H1 (cell line): ENCODE data around the gene PES1. TPM values are rescaled to one million over a fixed set of nuclear protein-coding genes. Genes with fewer than 3 reads are reported as not detected.

Experiments
- CTCF ChIA-PET: fragments of 300-600 bp; sonication (Branson Sonifier 250); formaldehyde crosslinking; loops from one replicate; lab custom pipeline; 2021; ENCODE audit not compliant: partially characterized antibody; lab: Charles Lee
- POLR2A ChIA-PET: fragments of 300-600 bp; sonication (Branson Sonifier 250); formaldehyde crosslinking; loops from one replicate; lab custom pipeline; 2021; ENCODE audit warnings: inconsistent platforms; ENCODE audit not compliant: partially characterized antibody; lab: Charles Lee
- DNase-seq, 2 experiments: peaks; one replicate each; pipeline versions ENCODE4 v3.0.0 to v3.0.0-alpha.2; 2010 to 2022; ENCODE audit warnings: low spot score in 2 of 2, low read depth in 1 of 2, mixed read lengths in 1 of 2
- FAIRE-seq: peaks from 2 replicates; lab custom pipeline; 2011; peaks lifted over from hg19 to GRCh38; lab: Jason Lieb, UNC
- H2AFZ ChIP-seq: 2 replicates; pipeline ENCODE4 v1.8.1; 2012; ENCODE audit warnings: low read length, inconsistent platforms
- H2AK5ac ChIP-seq: 2 replicates; pipeline ENCODE4 v1.6.1; 2013; ENCODE audit warnings: low read depth, low read length
- H2BK120ac ChIP-seq: replicated peaks from 2 replicates; pipeline ENCODE3; 2013; ENCODE audit warnings: low read depth, low read length, inconsistent platforms
- H2BK12ac ChIP-seq: 2 replicates; pipeline ENCODE4 v1.6.1; 2013; ENCODE audit warnings: low read depth, low read length
- H2BK15ac ChIP-seq: 2 replicates; pipeline ENCODE4 v1.6.1; 2013; ENCODE audit warnings: low read length
- H2BK20ac ChIP-seq: 2 replicates; pipeline ENCODE4 v1.6.1; 2013; ENCODE audit warnings: low read length
- H2BK5ac ChIP-seq: 2 replicates; pipeline ENCODE4 v1.6.1; 2013; ENCODE audit warnings: low read depth, low read length
- H3K14ac ChIP-seq: 2 replicates; pipeline ENCODE4 v1.6.1; 2013; ENCODE audit warnings: inconsistent platforms; ENCODE audit not compliant: insufficient read length
- H3K18ac ChIP-seq: 2 replicates; pipeline ENCODE4 v1.6.1; 2013; ENCODE audit warnings: low read length; ENCODE audit errors: extremely low read depth
- H3K23ac ChIP-seq: 2 replicates; pipeline ENCODE4 v1.6.1; 2013; ENCODE audit warnings: inconsistent platforms; ENCODE audit not compliant: insufficient read length
- H3K23me2 ChIP-seq: 2 replicates; pipeline ENCODE4 v1.6.1; 2013; ENCODE audit warnings: low read depth, low read length
- H3K27ac ChIP-seq: 2 replicates; pipeline ENCODE4 v1.6.1; 2011; ENCODE audit warnings: low read depth, low read length, inconsistent platforms
- H3K27me3 ChIP-seq, 4 experiments: replicated peaks in 1 of 4; 1 replicate in 1 of 4; 2 replicates in 3 of 4; pipeline versions ENCODE4 v1.6.1 to v1.8.1; 2011 to 2013; ENCODE audit warnings: low read length in 3 of 4, mild to moderate bottlenecking in 3 of 4, inconsistent platforms in 2 of 4, mixed read lengths in 2 of 4, moderate library complexity in 1 of 4; ENCODE audit not compliant: control insufficient read depth in 3 of 4, insufficient read depth in 3 of 4; ENCODE audit errors: extremely low read depth in 1 of 4
- H3K36me3 ChIP-seq, 4 experiments: 2 replicates each; pipeline versions ENCODE4 v1.6.1 to v1.8.1; 2011 to 2013; ENCODE audit warnings: mild to moderate bottlenecking in 4 of 4, low read length in 3 of 4, moderate library complexity in 2 of 4, control low read depth in 1 of 4, inconsistent platforms in 1 of 4; ENCODE audit not compliant: insufficient read depth in 4 of 4, control insufficient read depth in 2 of 4
- H3K4ac ChIP-seq: replicated peaks from 2 replicates; pipeline ENCODE3; 2013; ENCODE audit warnings: low read length, low read depth, mixed read lengths, inconsistent platforms; ENCODE audit not compliant: insufficient read length
- H3K4me1 ChIP-seq, 4 experiments: replicated peaks in 1 of 4; 1 replicate in 1 of 4; 2 replicates in 3 of 4; pipeline versions ENCODE4 v1.6.1 to v1.8.1; 2011 to 2013; ENCODE audit warnings: low read length in 3 of 4, inconsistent platforms in 2 of 4, mixed read lengths in 1 of 4; ENCODE audit not compliant: insufficient read depth in 4 of 4, control insufficient read depth in 3 of 4
- H3K4me2 ChIP-seq, 2 experiments: 2 replicates each; pipeline versions ENCODE4 v1.6.1 to v1.8.1; 2011 to 2013; ENCODE audit warnings: low read depth in 2 of 2, low read length in 2 of 2, control low read depth in 1 of 2, inconsistent platforms in 1 of 2, mild to moderate bottlenecking in 1 of 2; ENCODE audit not compliant: insufficient read depth in 1 of 2
- H3K4me3 ChIP-seq, 4 experiments: fragments of 200-600, 300-600 bp in 1 of 4; sonication (generic), shearing (Covaris generic), sonication (Bioruptor Twin) in 1 of 4; 2 replicates each; pipeline versions ENCODE4 v1.5.1 to v1.8.1; 2011 to 2016; ENCODE audit warnings: low read length in 4 of 4, low read depth in 3 of 4, control low read depth in 2 of 4, inconsistent platforms in 2 of 4, mild to moderate bottlenecking in 2 of 4, mixed read lengths in 1 of 4, moderate library complexity in 1 of 4; ENCODE audit not compliant: insufficient read depth in 2 of 4; ENCODE audit errors: extremely low read depth in 1 of 4
- H3K56ac ChIP-seq: replicated peaks from 2 replicates; pipeline ENCODE3; 2013; ENCODE audit warnings: low read depth, mild to moderate bottlenecking, mixed read lengths, low read length, inconsistent platforms; ENCODE audit not compliant: insufficient read length
- H3K79me1 ChIP-seq: 2 replicates; pipeline ENCODE4 v1.6.1; 2013; ENCODE audit warnings: low read depth, low read length, control low read depth
- H3K79me2 ChIP-seq, 2 experiments: 2 replicates each; pipeline versions ENCODE4 v1.6.1 to v1.8.1; 2012 to 2013; ENCODE audit warnings: low read length in 2 of 2, mild to moderate bottlenecking in 2 of 2, inconsistent platforms in 1 of 2; ENCODE audit not compliant: insufficient read depth in 2 of 2, control insufficient read depth in 1 of 2
- H3K9ac ChIP-seq, 4 experiments: replicated peaks in 1 of 4; 1 replicate in 1 of 4; 2 replicates in 3 of 4; pipeline versions ENCODE4 v1.6.1 to v1.8.1; 2011 to 2013; ENCODE audit warnings: low read depth in 3 of 4, low read length in 3 of 4, control low read depth in 2 of 4, mild to moderate bottlenecking in 2 of 4, moderate library complexity in 2 of 4, inconsistent platforms in 1 of 4; ENCODE audit errors: extremely low read depth in 1 of 4
- H3K9me3 ChIP-seq, 2 experiments: 2 replicates each; pipeline versions ENCODE4 v1.6.1 to v1.8.1; 2012 to 2013; ENCODE audit warnings: mild to moderate bottlenecking in 2 of 2, moderate library complexity in 2 of 2, control low read depth in 1 of 2, inconsistent platforms in 1 of 2, low read depth in 1 of 2, low read length in 1 of 2, mixed read lengths in 1 of 2; ENCODE audit not compliant: insufficient read depth in 2 of 2
- H4K20me1 ChIP-seq, 2 experiments: replicated peaks in 1 of 2; 2 replicates each; pipeline versions ENCODE3 to v1.8.1; 2011 to 2013; ENCODE audit warnings: inconsistent platforms in 2 of 2, low read length in 2 of 2, mild to moderate bottlenecking in 1 of 2; ENCODE audit not compliant: insufficient read depth in 2 of 2, control insufficient read depth in 1 of 2
- H4K5ac ChIP-seq: 2 replicates; pipeline ENCODE4 v1.6.1; 2013; ENCODE audit warnings: low read length, low read depth, mixed read lengths, inconsistent platforms; ENCODE audit not compliant: insufficient read length
- H4K8ac ChIP-seq: 2 replicates; pipeline ENCODE4 v1.8.0; 2013; ENCODE audit warnings: mild to moderate bottlenecking, moderate library complexity, low read length, inconsistent platforms; ENCODE audit not compliant: insufficient read depth; ENCODE audit errors: extremely low read depth
- H4K91ac ChIP-seq: replicated peaks from 2 replicates; pipeline ENCODE3; 2013; ENCODE audit warnings: low read length, mixed read lengths, inconsistent platforms; ENCODE audit not compliant: insufficient read length
- CHD2 ChIP-seq: IDR thresholded peaks from 2 replicates; pipeline ENCODE4 v1.6.1; 2012; ENCODE audit warnings: low read length, improper control_type of control experiment
- CREB1 ChIP-seq: IDR thresholded peaks from 2 replicates; pipeline ENCODE4 v1.6.1; 2012; ENCODE audit warnings: inconsistent platforms
- HDAC2 ChIP-seq, 2 experiments: fragments of 300-600 bp in 1 of 2; sonication (generic) in 1 of 2; IDR thresholded peaks; 2 replicates each; pipeline ENCODE4 v1.6.1; 2011 to 2012; ENCODE audit warnings: low read depth in 2 of 2, low read length in 2 of 2, mild to moderate bottlenecking in 2 of 2, moderate library complexity in 2 of 2, borderline replicate concordance in 1 of 2, inconsistent platforms in 1 of 2
- RBBP5 ChIP-seq: IDR thresholded peaks from 2 replicates; pipeline ENCODE4 v1.7.1; 2012; ENCODE audit warnings: low read depth, mild to moderate bottlenecking, inconsistent platforms, low read length, moderate library complexity, borderline replicate concordance
- RFX5 ChIP-seq: IDR thresholded peaks from 2 replicates; pipeline ENCODE4 v1.6.1; 2011; ENCODE audit warnings: low read depth, low read length, improper control_type of control experiment, borderline replicate concordance
- SIX5 ChIP-seq: IDR thresholded peaks from 2 replicates; pipeline ENCODE4 v1.6.1; 2011; ENCODE audit warnings: mild to moderate bottlenecking, low read depth, low read length
- SP2 ChIP-seq: IDR thresholded peaks from 2 replicates; pipeline ENCODE4 v1.6.1; 2012; ENCODE audit warnings: mild to moderate bottlenecking, low read length, inconsistent platforms
- TBP ChIP-seq: IDR thresholded peaks from 2 replicates; pipeline ENCODE4 v1.6.1; 2011; ENCODE audit warnings: low read depth, low read length, improper control_type of control experiment
- WGBS, 2 experiments: shearing (Covaris generic) in 1 of 2; methylation state at CpG; one replicate each; pipeline versions ENCODE4 v1.1.6 to v1.1.7; 2013 to 2015; ENCODE audit warnings: low lambda C conversion rate in 2 of 2, mixed read lengths in 2 of 2, inconsistent platforms in 1 of 2, low coverage in 1 of 2, missing lambda C conversion rate in 1 of 2; ENCODE audit not compliant: insufficient replicate concordance in 2 of 2, insufficient coverage in 1 of 2, insufficient read length in 1 of 2; ENCODE audit errors: extremely low coverage in 1 of 2, missing lambda C conversion rate in 1 of 2; 5-methylcytosine and 5-hydroxymethylcytosine counted together
- polyA plus RNA-seq, 7 experiments: library from polyadenylated mRNA; depleted of rRNA in 3 of 7; stranded (reverse) in 5 of 7; unstranded in 2 of 7; fragments of >200 nt in 5 of 7; fragments of 200-250 nt in 2 of 7; gene quantifications; 1 replicate in 5 of 7; 2 replicates in 1 of 7; 4 replicates in 1 of 7; pipeline versions ENCODE4 v1.2.1 to v1.2.3, GENCODE V29; 2011 to 2013; ENCODE audit warnings: missing spikeins in 2 of 7, mixed read lengths in 2 of 7
- total RNA-seq: library from RNA; stranded (reverse); fragmentation: NEBNext Ultra II Directional; extraction: Animal tissue kit (Norgen Biotek cat#: 25700); gene quantifications from 2 replicates; pipeline ENCODE4 v1.2.1, GENCODE V29; 2021
- TF ChIP-seq, protein P1 (sequence below): IDR thresholded peaks from 2 replicates; pipeline ENCODE4 v1.6.1; 2011; ENCODE audit warnings: low read depth, mild to moderate bottlenecking, low read length; ENCODE audit not compliant: insufficient read depth

The PES1 gene
- total and polyA plus RNA-seq, 2 of the 8 experiments (the other 6 are each of a cell fraction or from before 2014, with no cell fraction given) = 121 to 191 TPM

DNA sequence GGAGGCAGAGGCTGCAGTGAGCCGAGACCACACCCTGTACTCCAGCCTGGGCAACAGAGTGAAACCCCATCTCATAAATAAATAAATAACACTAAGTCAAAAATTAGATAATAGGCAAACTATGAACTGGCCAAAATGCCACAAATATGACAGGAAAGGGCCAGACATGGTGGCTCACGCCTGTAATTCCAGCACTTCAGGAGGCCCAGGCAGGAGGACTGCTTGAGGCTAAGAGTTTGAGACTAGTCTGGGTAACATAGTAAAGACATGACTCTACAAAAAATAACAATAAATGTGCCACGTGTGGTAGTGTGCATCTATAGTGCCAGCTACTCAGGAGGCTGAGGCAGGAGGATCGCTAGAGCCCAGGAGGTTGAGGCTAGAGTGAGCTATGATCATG, 65.1 kb downstream of the PES1 start:
- Histone ChIP-seq H2BK12ac (no peak overlapping the region), H2BK5ac (no peak overlapping the region), H3K14ac (no peak overlapping the region), H3K9ac (no peak overlapping the region), H2BK120ac (no peak overlapping the region), H2AFZ (no peak overlapping the region), H3K27me3 (no peaks in the 10 kb centered on the region; a peak in 1 of 7 replicates), H3K36me3 (no peaks in the 10 kb centered on the region)
- CTCF ChIA-PET = no interaction called here
- no peak for FAIRE-seq
- TF ChIP-seq, protein P1, sequence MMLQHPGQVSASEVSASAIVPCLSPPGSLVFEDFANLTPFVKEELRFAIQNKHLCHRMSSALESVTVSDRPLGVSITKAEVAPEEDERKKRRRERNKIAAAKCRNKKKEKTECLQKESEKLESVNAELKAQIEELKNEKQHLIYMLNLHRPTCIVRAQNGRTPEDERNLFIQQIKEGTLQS = no peak
- TF ChIP-seq CHD2 (no peak), CREB1 (no peak), RFX5 (no peak), RBBP5 (no peak), HDAC2 (IDR thresholded peaks at IDR 0.05; ENCODE audit: borderline replicate concordance in 1 of 2, low read depth in 2 of 2, low read length in 2 of 2) (no peak), TBP (no peak), SIX5 (no peak), SP2 (no peak)
- TF ChIP-seq, all 59 proteins: peak for 0
- DNase-seq = no peak
- no peaks in the 10 kb centered on the region for H4K20me1 ChIP-seq
- no peak overlapping the region for H2AK5ac ChIP-seq
- no peaks in the 10 kb centered on the region for H3K9me3 ChIP-seq
- H2BK15ac ChIP-seq = no peak overlapping the region
- no peaks in the 10 kb centered on the region for H3K79me2 ChIP-seq
- H4K8ac ChIP-seq = no peak overlapping the region
- H3K18ac ChIP-seq = no peak overlapping the region
- no peaks in the 10 kb centered on the region for H3K23me2 ChIP-seq
- H4K91ac ChIP-seq = no peak overlapping the region
- H3K4me1 ChIP-seq = no peaks in the 10 kb centered on the region
- no peak overlapping the region for H3K56ac ChIP-seq
- H2BK20ac ChIP-seq = no peak overlapping the region
- H3K4me3 ChIP-seq = no peak overlapping the region
- POLR2A ChIA-PET = no interaction called here
- H3K4me2 ChIP-seq = no peak overlapping the region
- no peak overlapping the region for H3K4ac ChIP-seq
- H4K5ac ChIP-seq = no peak overlapping the region
- no peaks in the 10 kb centered on the region for H3K79me1 ChIP-seq
- H3K27ac ChIP-seq = no peak overlapping the region
- no peak overlapping the region for H3K23ac ChIP-seq
- 85% methylated on average over 4 of the region's 4 CpGs; no CpG with 5 or more reads in 1 of the 2 experiments for WGBS, 2 experiments
